NCI-H748 (cell line): ENCODE results near the gene GSE1.
A peak's percentile ranks its signal among the peaks of the same experiment; 100 is the strongest.

Source experiments
- DNase-seq: peaks from one replicate; lab custom pipeline; 2025; ENCODE audit not compliant: unreplicated experiment; lab: John Stamatoyannopoulos, UW

The GSE1 gene

DNA sequence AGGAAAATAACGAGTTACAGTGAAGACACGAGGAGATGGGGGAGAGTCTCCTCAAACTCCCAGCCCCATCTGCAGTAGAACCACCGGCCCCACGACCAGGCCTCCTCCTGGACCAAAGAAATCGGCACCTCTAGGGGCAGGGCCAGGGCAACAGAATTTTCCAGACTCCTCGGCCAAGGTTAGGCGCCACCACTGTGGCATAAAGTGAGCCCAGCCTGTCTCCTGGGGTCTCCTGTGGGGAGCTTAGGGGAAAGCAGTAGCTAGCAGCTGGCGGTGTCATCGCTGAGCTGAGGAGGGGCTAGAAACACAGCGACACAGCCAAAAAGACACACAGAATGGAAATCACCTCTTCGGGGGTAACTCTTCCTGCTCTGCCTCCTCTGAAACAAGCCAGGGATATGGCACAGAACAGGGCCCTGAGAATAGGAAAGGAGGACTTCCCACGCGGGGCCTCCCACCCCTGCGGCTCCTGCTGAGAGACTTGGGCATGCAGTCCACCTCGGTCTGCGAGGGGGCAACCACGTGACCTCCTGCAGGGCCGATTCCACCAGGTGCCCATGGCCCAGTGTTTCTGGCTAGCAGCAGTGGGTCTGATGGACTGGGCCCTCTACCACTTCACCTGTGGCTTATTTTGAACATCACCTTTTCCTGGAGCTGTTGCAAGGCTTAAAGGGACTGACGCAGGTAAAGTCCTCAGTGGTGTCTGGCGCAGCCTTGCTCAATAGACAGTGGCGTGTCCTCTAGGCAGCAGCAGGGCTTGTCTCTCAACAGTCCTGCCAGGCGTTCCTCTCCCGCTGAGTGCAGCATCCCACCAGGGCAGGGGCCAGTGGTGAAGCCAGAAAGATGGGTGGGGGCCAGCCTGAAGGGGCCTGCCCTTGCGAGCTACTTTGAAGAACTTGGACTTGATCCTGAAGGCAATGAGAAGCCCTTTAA, 82.3 kb downstream of the GSE1 start:
- no peak for DNase-seq

DNA sequence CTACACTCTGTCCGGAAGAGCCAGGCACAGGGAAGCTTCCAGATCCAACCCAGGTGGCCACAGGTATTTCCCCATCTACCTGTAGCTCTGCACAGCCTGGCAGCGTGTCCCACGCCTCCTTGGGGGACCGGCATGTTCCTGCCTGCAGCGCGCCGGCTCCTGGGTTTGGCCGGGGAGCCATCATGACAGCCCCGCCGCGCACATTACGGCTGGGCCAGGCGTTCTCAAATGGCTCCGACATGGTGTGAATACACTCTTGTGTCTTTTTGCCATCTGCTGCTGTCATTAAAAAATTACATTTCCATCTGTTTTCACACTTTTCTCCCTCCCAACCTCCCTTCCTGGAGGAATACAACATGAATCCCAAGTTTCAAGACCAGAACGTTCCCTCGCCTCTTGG, 83.7 kb downstream of the GSE1 start:
- DNase-seq, result no peak

DNA sequence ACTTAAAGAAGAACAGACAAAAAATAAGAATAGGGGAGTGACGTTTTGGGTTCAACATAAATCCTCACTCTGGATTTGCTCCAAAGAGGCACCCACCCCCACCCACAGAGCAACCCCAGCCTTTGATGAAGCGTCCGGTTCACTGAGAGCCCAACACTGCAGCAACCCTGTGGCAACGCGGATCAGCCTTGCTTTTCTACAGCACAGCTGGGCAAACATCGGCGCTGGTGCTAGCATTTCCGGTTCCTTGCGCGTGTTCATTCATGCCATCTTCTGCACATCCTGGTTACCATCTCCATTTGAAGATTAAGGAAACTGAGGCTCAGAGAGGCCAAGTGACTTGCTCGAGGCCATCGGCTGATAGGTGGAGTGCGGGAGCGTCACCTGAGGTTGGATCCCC, 84.3 kb downstream of the GSE1 start:
- DNase-seq, result peak; percentile 63

DNA sequence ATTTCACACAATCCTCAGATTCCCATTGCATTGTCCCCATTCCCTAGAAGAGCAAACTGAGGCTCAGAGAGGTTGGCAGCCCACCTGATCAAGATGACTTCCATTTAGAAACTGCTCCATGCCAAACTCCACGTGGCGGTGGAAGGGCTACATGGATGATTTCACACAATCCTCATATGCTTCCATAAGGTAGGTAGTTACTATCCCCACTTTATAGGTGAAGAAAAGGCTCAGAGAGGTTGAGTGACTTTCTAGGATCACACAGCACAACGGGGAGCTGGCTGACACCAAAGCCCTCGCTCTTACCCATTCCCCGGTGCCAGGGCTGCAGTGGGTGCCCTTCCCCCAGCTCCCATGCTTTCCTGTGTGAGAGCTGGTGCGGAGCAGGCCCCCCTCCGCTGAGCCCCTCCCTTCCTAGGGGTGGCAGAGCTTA, 85.4 kb downstream of the GSE1 start:
- no peak for DNase-seq

DNA sequence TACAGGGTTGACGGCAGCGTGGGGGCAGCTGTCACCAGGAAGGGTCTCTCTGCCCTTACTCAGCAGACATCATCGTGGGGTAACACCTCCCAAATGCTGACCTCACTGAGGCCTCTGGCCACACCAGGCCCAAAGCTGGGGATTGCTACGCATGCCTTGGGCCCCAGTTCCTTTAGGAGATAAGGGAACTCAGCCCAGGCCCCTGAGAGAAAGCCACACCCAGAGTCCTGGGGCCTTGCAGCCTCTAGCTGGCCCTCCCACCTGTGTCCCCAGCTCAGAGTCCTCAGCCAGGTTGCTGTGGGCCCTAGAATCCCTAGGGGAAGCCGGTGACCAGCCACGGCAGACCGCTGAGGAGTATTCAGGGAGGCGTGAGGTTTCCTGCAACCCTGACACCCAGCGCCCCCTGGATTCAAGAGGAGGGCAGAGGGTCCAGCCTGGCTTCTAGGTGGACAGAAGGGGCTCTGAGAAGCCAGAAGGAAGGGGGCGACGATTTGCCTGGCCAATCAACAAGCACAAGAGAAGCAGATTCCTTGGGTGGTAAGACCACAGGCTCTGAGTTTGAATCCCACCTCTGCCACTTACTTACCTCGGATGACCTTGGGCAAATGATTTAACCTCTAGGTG, 85.9 kb downstream of the GSE1 start:
- DNase-seq, result no peak

DNA sequence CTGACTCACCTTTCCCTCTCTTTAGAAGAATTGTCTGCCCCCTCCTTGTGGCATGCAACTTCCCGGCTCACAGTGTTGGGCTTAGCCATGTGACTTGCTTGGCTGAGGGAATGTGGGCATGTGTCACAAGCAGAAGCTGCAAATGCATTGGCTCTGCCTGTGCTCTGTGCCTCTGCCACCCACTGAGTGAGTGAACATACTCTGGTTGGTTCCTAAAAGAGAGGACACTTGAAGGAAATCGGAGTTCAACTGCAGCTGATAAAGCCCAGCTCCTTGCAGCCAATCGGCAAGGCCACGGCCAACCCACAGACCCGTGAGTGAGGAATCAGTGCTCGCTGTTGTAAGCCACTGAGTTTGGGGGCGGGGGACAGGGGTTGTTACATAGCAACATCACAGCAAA, 86.5 kb downstream of the GSE1 start:
- DNase-seq, result no peak

DNA sequence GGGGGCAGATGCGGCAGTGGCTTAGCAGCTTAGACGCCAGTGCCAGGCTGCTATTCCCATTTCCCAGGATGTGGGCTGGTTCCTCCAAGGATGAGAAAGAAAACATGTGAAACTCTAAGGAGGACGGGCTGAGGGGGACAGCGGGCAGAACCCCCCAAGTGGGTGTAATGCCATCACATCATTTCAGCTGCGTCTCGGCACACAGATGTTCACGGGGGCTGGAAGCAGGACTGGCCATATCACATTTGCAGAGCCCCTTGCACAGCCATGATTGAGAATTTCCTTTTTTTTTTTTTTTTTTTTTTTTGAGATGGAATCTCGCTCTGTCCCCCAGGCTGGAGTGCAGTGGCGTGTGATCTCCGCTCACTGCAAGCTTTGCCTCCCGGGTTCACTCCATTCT, 90.9 kb downstream of the GSE1 start:
- no peak for DNase-seq

DNA sequence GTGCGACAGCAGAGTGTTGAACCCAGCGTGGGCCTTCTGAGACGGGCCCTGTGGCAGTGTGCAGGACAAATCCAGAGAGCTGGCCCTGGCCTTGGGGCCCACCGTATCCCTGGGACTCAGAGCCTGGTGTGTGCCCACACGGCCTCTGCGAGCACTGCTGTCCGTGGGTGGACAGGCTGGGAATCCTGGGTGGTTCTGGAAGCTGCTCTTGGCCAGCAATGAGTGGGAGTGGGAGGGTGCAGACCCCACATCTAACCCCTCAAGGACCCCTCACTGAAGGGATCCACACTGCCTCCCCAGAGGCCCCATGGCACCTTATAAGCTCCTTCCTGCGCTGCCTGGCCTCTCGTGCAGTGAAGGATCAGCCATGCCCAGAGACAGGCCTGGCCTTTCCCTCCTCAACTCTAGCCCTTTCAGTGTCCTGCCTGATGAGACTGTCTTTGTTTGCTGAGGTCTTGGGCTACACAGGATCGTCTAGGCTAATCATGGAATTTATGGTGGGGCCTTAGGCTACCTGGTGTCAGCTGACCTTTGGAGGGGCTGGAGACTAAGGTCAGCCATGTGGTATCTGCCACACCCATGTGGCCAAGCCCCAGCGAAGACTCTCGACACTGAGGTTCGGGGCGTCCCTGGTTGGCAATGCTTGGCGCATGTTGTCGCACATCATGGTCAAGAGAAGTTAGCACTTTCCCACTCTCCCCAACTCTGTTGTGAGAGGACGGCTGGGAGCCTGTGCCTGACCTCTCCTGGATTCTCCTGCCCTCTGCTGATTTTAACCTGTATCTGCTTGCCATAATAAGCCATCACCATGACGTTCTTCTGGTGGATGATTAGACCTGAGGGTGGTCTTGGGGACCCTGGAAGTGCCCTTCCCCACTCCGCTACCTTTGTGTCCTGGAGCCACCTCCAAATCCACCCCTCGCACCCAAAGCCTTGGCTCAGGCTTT, 92.1 kb downstream of the GSE1 start:
- no peak for DNase-seq

DNA sequence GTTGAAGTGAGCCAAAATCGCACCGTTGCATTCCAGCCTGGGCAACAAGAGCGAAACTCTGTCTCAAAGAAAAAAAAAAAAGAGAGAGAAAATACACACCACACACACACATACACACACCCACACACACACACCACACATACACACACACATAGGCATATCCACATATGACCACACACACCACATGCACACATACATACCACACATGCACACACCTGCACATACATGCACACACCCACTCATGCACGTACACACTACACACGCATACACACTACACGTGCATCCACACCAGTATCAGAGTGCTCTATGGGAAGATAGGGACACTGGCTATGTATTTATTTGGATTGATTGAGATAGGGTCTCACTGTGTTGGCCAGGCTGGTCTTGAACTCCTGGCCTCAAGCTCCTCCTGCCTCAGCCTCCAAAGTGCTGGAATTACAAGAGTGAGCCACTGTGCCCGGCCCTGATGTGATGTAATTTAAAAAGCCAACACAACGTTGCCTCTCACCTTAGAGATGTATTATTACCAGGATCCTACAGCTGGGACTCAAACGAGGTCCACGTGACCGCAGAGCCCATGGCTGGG, 93.4 kb downstream of the GSE1 start:
- no peak for DNase-seq

DNA sequence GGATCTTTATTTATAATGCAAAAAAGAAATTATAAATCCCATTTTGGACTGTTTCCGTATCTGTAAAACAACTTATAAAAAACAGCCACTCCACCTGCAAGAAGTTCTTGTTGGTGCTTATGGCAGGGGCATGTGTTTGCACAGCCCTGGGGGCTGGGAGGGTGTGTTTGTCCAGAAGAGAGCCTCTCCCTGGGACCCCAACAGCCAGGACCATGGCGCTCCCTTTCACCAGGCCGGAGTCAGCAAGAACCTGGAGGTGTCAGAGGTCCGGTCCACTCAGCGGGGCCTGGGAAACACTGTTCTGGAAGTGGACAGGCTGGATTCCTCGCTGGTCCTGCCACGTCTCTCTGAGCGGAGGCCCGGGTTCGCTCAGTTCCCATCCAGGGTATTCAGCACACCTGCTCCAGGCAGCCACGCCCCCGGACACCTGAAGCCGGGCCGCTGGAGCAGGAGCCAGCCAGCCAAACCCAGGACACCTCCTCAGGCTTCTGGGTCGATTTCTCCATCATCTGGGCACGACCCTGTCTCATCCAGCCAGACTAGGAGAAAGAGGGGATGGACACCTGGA, 94.5 kb downstream of the GSE1 start:
- DNase-seq, result peak; percentile 66

DNA sequence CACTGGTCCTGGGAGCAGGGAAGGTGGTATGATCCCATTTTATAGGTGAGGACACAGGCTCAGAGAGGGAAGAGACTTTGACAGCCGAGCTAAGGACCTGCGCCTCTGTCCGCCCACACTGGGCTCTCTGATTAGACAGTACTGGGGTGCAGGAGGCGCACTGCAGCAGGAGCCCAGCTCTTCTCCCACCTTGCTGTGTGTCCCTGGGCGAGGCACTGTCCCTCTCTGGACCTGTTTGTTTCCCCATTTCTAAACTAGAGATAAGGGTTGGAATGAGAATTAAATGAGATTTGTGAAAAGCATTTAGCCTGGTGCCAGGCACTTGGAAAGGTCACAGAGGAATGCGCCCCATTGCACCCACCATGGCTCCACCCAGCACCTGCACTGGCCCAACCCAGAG, 95.2 kb downstream of the GSE1 start:
- no peak for DNase-seq

DNA sequence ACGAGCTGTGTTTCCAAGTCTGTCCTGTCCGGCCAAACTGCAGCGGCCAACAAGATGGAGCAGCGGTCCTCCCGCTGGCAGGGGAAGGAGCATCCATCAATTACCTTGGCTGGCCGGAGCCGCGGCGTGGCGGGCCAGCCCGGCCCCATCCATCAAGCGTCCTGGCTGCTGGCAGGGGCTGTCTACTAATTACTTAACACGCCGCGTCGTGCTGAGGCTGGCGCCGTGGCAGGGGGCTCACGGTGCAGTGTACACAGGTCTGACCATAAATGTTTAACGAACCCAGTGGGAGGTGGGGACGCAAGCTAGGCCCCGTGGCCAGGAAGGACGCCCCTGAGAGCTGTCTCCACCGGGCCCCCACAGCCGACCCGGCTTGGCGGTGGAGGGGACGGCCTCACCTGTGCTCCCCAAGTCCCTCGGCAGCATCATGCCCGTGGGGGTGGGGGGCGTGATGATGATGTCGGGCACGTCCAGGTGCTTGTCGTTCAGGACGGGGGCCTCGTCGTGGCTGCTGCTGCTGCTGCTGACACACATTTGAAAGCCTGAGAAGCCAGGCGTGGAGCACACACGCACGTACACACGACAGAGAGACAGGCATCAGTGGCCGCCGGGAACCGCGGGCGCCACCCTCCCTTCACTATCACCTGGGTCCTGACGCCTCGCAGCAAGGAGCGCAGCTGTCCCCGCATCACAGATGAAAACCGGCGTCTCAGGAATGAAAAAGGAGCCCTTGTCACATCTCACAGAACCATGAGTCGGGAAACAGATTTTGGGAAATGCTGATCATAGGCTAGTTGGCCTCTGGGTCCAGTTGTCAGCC, 96.9 kb downstream of the GSE1 start:
- DNase-seq, result peak; percentile 81

DNA sequence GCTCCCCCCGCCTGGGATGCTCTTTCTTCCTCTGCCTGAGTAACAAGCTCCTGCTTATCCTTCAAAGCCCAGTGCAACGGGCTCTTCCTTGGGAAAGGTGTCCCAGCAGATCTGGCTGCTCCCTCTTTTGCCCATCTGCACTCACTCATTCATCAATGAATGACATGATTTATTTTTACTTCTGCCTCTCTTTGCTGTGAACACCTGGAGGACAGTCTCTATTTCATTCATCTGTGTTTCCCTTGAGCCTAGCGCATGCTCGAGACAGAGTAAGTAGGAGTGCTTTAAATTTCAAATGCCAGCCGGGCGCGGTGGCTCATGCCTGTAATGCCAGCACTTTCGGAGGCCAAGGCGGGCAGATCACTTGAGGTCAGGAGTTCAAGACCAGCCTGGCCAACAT, 97.6 kb downstream of the GSE1 start:
- DNase-seq, result peak; percentile 26

DNA sequence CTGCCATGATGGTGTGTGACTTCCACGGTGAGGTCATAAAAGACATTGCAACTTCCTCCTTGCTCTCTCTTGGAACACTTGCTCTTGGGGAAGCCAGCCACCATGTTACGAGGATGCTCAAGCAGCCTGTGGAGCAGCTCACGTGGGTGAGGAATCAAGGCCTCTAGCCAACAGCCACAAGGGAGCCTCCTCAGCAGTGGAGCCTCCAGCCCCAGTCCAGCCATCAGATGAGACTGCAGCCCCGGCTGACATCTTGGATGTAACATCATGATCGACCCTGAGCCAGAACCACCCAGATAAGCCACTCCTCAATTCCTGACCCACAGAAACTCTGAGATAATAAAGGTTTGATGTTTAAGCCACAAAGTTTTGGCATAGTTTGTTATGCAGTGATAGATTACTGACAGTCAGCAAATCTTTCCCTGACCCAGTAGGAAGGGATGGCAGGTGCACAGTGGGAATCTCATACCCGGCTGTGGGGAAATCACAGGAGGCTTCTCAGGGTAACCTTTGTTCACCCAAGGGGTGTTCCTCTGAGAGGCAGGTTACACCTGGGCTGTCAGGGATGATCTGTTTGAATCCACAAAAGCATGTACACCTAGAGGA, 99.0 kb downstream of the GSE1 start:
- DNase-seq, result no peak

DNA sequence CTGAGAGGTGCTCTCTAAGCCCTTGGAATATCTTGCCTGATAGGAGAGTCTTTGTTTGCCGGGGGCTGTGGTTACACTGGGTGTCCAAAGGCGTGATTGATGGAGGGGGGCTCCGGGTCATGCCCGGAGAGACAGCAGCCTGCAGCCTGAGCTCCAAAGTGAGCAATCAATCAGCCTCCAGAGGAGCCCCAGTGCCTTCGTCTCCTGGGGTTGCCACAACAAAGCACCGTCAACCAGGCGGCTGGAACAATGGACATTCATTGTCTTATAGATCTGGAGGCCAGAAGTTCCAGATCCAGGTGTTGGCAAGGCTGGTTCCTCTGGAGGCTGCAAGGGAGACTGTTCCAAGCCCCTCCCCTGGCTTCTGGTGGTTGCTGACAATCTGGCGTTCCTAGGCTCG, 99.7 kb downstream of the GSE1 start:
- DNase-seq, result peak; percentile 35

DNA sequence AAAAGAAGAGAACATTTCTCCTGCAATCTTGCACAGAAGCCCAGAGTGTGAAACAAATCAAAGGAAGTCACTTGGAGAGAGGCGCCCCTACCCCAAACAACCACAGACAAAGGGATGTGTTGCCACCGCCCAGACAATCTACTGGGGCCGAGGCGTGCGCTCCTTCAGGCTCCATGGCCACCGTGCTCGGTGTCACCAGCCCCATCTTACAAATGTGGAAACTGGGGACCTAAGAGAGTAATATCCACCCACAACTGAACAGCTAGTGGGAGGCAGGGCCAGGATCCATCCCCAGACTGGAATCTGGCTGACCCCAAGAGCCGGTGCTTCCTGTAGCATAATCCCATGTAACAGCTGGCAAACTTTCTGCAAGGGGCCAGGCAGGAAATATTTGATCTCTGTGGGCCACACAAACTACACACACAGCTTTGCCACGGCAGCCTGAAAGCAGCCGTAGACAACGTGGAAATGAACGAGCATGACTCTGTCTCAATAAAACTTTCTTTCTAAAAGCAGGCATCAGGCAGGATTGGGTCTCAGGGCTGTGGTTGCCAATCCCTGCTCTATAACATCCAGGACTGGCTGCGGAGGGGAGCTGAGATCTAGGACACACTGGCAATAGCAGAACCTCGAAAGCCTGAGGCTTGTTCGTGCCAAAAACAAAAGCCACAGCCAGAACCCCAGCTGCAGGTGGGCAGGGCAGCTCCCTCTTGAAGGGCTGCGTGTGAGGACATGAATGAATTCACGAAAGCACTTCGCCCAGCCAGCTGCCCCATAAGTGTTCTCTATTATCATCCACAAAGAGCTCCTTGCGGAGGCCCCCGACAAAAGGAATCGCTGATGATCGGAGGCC, 102.3 kb downstream of the GSE1 start:
- DNase-seq, result peak; percentile 96

DNA sequence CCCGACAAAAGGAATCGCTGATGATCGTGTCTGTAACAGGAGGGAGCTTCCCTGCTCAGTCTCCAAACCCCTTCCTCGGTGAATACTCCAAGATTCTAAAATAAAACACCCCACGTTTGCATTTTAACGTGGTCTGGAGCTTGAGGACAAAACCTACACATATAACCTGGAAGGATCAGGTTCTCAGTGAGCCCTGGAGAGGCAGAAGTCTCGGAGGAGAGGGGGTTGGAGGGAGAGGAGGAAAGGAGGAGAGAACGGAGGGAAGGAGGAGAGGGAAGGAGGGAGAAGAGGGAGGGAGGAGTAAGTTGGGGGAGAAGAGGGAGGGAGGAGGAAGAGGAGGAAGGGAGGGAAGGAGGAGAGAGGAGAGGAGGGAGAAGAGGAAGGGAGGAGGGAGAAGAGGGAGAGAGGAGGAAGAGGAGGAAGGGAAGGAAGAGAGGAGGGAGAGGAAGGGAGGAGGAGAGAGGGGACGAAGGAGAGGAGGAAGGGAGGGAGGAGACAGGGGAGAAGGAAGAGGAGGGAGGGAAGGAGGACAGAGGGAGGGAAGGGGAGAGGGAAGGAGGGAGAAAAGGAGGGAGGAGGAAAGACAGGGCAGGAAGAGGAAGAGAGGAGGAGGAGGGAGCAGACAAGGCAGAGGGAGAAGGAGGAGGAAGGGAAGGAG, 103.0 kb downstream of the GSE1 start:
- no peak for DNase-seq

DNA sequence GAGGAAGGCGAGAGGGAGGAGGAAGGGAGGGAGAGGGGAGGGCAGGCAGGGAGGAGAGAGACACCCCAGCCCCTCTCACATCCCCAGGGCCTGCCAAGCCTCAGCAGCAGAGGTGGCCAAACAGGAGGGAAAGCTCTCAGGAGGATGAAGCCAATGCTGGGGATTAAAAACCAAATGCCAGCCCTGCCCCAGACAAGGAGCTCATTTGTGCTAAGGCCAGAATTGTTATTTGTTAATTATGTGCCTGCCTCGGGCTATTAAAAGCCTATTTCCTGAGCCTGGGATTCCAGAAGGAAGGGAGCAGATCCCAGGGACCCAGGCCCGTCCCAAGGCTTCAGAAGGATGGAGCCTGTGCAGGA, 103.5 kb downstream of the GSE1 start:
- DNase-seq, result peak; percentile 24
